Prostate gland (tissue), 2 donors: Measurements from ENCODE around the gene PPFIA1. TPM values are rescaled to one million over a fixed set of nuclear protein-coding genes. Genes with fewer than 3 reads are reported as not detected.

Experiments used
- DNase-seq: peaks from one replicate; pipeline ENCODE4 v3.0.0-alpha.2; 2019; ENCODE audit warnings: low spot score
- H3K27ac ChIP-seq, 2 donors: fragments of 200-600 bp; sonication (generic); 2 replicates each; pipeline ENCODE4 v1.5.1; 2017 to 2019
- H3K27me3 ChIP-seq: fragments of 200-600 bp; sonication (generic); replicated peaks from 2 replicates; pipeline ENCODE4 v1.5.1; 2019; ENCODE audit not compliant: insufficient read depth
- H3K36me3 ChIP-seq, 2 donors: fragments of 200-600 bp; sonication (generic); 1 replicate in 1 of 2; 2 replicates in 1 of 2; pipeline versions ENCODE4 v1.5.1 to v1.8.1; 2017 to 2019
- H3K4me1 ChIP-seq: fragments of 200-600 bp; sonication (generic); replicated peaks from 2 replicates; pipeline ENCODE4 v1.5.1; 2019
- H3K4me3 ChIP-seq, 2 donors: fragments of 200-600 bp; sonication (generic); 2 replicates each; pipeline ENCODE4 v1.5.1; 2017 to 2019
- H3K9me3 ChIP-seq: fragments of 200-600 bp; sonication (generic); 2 replicates; pipeline ENCODE4 v1.5.1; 2017
- CTCF ChIP-seq, 4 experiments: fragments of 200-600 bp in 2 of 4; fragments of 450-650 bp in 2 of 4; sonication (generic) in 2 of 4; IDR thresholded peaks; 1 replicate in 3 of 4; 2 replicates in 1 of 4; pipeline ENCODE4 v1.5.1; 2016 to 2019; ENCODE audit warnings: antibody characterized with exemption in 4 of 4, mild to moderate bottlenecking in 2 of 4, moderate library complexity in 2 of 4
- POLR2A ChIP-seq: fragments of 450-650 bp; IDR thresholded peaks from one replicate; pipeline ENCODE4 v1.6.1; 2016; ENCODE audit warnings: antibody characterized with exemption, mild to moderate bottlenecking
- POLR2AphosphoS5 ChIP-seq: sonication (generic); formaldehyde crosslinking; IDR thresholded peaks from one replicate; pipeline ENCODE4 v1.6.1; 2017; ENCODE audit warnings: antibody characterized with exemption
- WGBS: methylation state at CpG from one replicate; pipeline ENCODE4 v1.1.5; 2018; 5-methylcytosine and 5-hydroxymethylcytosine counted together
- intact Hi-C: fragments of 100-400 bp; cut with DNase I; formaldehyde crosslinking; loops from one replicate; pipeline ENCODE4 v1.14.2; 2022
- total RNA-seq, 2 donors: library from RNA; depleted of rRNA; stranded (reverse); fragments of >200 nt; gene quantifications; one replicate each; pipeline ENCODE4 v1.1.0, GENCODE V29; 2016

The PPFIA1 gene
- total RNA-seq, 2 donors from 2014 or later = 29.1 to 61.8 TPM

GRCh38 chr11:70301721-70302418 lies 31.4 kb downstream of the PPFIA1 start:
- Histone ChIP-seq H3K27ac (no peak overlapping the region), H3K27me3 (no peaks in the 10 kb centered on the region), H3K36me3 (no peaks in the 10 kb centered on the region), H3K4me1 (no peaks in the 10 kb centered on the region), H3K4me3 (no peak overlapping the region), H3K9me3 (no peaks in the 10 kb centered on the region)
- no peak for DNase-seq
- TF ChIP-seq CTCF (IDR thresholded peaks at IDR 0.05) = no peak
- TF ChIP-seq POLR2AphosphoS5 = no peak
- TF ChIP-seq POLR2A = no peak
- intact Hi-C loops = no loop called here
- 91% methylated on average over 13 of the region's 13 CpGs for WGBS

- 88% methylated on average over 7 of the region's 7 CpGs for WGBS
Observed at GRCh38 chr11:70302419-70302752, 31.9 kb downstream of the PPFIA1 start.

GRCh38 chr11:70303070-70303469 lies 32.6 kb downstream of the PPFIA1 start:
- 58% methylated on average over 13 of the region's 13 CpGs for WGBS
- H3K9me3 ChIP-seq = no peaks in the 10 kb centered on the region
- DNase-seq = no peak

More at GRCh38 chr11:70302419-70302752, 31.9 kb downstream of the PPFIA1 start:
- no peak overlapping the region for H3K27ac ChIP-seq
- TF ChIP-seq CTCF (IDR thresholded peaks at IDR 0.05) = no peak
- TF ChIP-seq POLR2AphosphoS5 = no peak
- TF ChIP-seq POLR2A = no peak
- no peak overlapping the region for H3K4me3 ChIP-seq
- no peaks in the 10 kb centered on the region for H3K9me3 ChIP-seq
- no peaks in the 10 kb centered on the region for H3K27me3 ChIP-seq
- DNase-seq = no peak
- no peaks in the 10 kb centered on the region for H3K4me1 ChIP-seq
- intact Hi-C loops = no loop called here
- no peaks in the 10 kb centered on the region for H3K36me3 ChIP-seq

GRCh38 chr11:70304208-70304603 lies 33.7 kb downstream of the PPFIA1 start:
- WGBS = 92% methylated on average over 2 of the region's 2 CpGs
- Histone ChIP-seq H3K36me3 (no peaks in the 10 kb centered on the region), H3K9me3 (no peaks in the 10 kb centered on the region), H3K4me1 (no peaks in the 10 kb centered on the region), H3K27ac (no peak overlapping the region), H3K4me3 (no peak overlapping the region), H3K27me3 (no peaks in the 10 kb centered on the region)
- intact Hi-C loops = no loop called here
- no peak for DNase-seq
- TF ChIP-seq POLR2AphosphoS5 = no peak
- TF ChIP-seq CTCF (IDR thresholded peaks at IDR 0.05) = no peak
- TF ChIP-seq POLR2A = no peak

More at GRCh38 chr11:70303070-70303469, 32.6 kb downstream of the PPFIA1 start:
- Histone ChIP-seq H3K27me3 (no peaks in the 10 kb centered on the region), H3K36me3 (no peaks in the 10 kb centered on the region), H3K4me1 (no peaks in the 10 kb centered on the region), H3K4me3 (no peak overlapping the region), H3K27ac (no peak overlapping the region)
- TF ChIP-seq POLR2A (no peak), POLR2AphosphoS5 (no peak), CTCF (IDR thresholded peaks at IDR 0.05) (no peak)
- intact Hi-C loops = no loop called here

- intact Hi-C loops = no loop called here
- Histone ChIP-seq H3K9me3 (no peaks in the 10 kb centered on the region), H3K36me3 (no peaks in the 10 kb centered on the region), H3K27ac (no peak overlapping the region), H3K4me3 (no peak overlapping the region), H3K4me1 (no peaks in the 10 kb centered on the region), H3K27me3 (no peaks in the 10 kb centered on the region)
- no peak for DNase-seq
- TF ChIP-seq POLR2A (no peak), POLR2AphosphoS5 (no peak), CTCF (IDR thresholded peaks at IDR 0.05) (no peak)
- WGBS = 75% methylated on average over 3 of the region's 3 CpGs
Observed at GRCh38 chr11:70305501-70305900, 35.0 kb downstream of the PPFIA1 start.
